Esophagus squamous epithelium (tissue), 4 donors: ENCODE measurements around the gene UMODL1.

Source experiments
- CTCF ChIP-seq, 6 experiments: fragments of 450-650 bp in 4 of 6; fragments of 200-600 bp in 2 of 6; sonication (generic) in 2 of 6; IDR thresholded peaks; one replicate each; pipeline ENCODE4 v1.5.1; 2016 to 2019; ENCODE audit warnings: antibody characterized with exemption in 6 of 6, mild to moderate bottlenecking in 4 of 6, moderate library complexity in 4 of 6
- POLR2A ChIP-seq, 4 donors: fragments of 450-650 bp; IDR thresholded peaks; one replicate each; pipeline ENCODE4 v1.6.1; 2017; ENCODE audit warnings: antibody characterized with exemption in 4 of 4, mild to moderate bottlenecking in 4 of 4, moderate library complexity in 3 of 4

DNA sequence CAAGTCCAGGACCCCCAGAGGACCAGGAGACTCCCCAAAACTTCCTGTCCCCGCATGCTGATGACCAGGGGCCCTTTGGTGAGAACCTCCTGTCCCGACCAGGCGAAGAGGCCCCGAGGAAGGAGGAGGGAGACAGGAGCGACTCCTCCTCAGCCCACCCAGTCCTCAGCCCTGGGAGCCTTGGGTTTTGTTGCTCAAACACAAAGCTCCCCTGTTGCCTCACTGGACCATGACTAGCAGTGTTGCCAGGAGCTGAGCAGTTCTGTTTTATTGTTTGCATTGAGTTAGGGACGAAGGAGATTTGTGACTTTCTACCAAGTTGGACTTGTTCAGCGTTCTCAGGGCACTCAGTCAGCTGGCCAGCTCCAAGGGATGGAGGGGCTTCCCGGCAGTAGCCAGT lies 10.0 kb downstream of the UMODL1 start:
- TF ChIP-seq CTCF (IDR thresholded peaks at IDR 0.05), result no peak
- TF ChIP-seq POLR2A (IDR thresholded peaks at IDR 0.05), result no peak
